GM10248 (cell line): Measurements from ENCODE around the gene PLEKHA6.

ENCODE experiments used
- CTCF ChIA-PET: fragments of 300-600 bp; sonication (Branson Sonifier 250); formaldehyde crosslinking; extraction: SDS; loops from one replicate; lab custom pipeline; 2021; ENCODE audit warnings: antibody characterized with exemption; lab: Yijun Ruan, JAX
- POLR2A ChIA-PET: fragments of 350-650 bp; sonication (Branson Sonifier 250); formaldehyde crosslinking; extraction: SDS; loops from one replicate; lab custom pipeline; 2020; ENCODE audit warnings: antibody characterized with exemption; lab: Yijun Ruan, JAX
- DNase-seq: peaks from one replicate; pipeline ENCODE4 v3.0.0; 2012; ENCODE audit errors: extremely low spot score
- CTCF ChIP-seq: IDR thresholded peaks from 2 replicates; pipeline ENCODE4 v1.5.1; 2012; ENCODE audit warnings: mild to moderate bottlenecking, low read depth; ENCODE audit errors: extremely low read depth, missing control alignments, control extremely low read depth

Gene PLEKHA6

GRCh38 chr1:204359131-204359473 lies 627 bp downstream of the PLEKHA6 start:
- TF ChIP-seq CTCF: no peak
- DNase-seq: no peak
- POLR2A ChIA-PET: no interaction called here
- CTCF ChIA-PET: interaction anchor here (0.6 to 7.8 kb wide), 5 partner anchors 15 to 194 kb away, joined by 3 to 110 read pairs (median 5); partner anchors contain the start of gene REN

GRCh38 chr1:204358605-204359004 lies 1.1 kb downstream of the PLEKHA6 start:
- TF ChIP-seq CTCF: no peak
- POLR2A ChIA-PET: no interaction called here
- CTCF ChIA-PET: interaction anchor here (0.6 to 7.8 kb wide), 6 partner anchors 14 to 194 kb away, joined by 3 to 110 read pairs (median 4); partner anchors contain the start of gene REN
- no peak for DNase-seq

- POLR2A ChIA-PET: no interaction called here
- CTCF ChIA-PET: interaction anchor here (0.6 to 7.8 kb wide), 5 partner anchors 11 to 195 kb away, joined by 3 to 110 read pairs (median 3); partner anchors contain the start of gene REN
- no peak for DNase-seq
- TF ChIP-seq CTCF: no peak
Observed at GRCh38 chr1:204357551-204358490, 1.9 kb downstream of the PLEKHA6 start.

GRCh38 chr1:204356997-204357396 lies 2.7 kb downstream of the PLEKHA6 start:
- TF ChIP-seq CTCF: no peak
- ChIA-PET POLR2A (no interaction called here), CTCF (interaction anchor here (0.9 to 1.0 kb wide), 2 partner anchors 10 to 194 kb away, joined by 3 read pairs; no protein-coding TSS in a partner anchor)
- no peak for DNase-seq

GRCh38 chr1:204355913-204356312 lies 3.8 kb downstream of the PLEKHA6 start:
- ChIA-PET POLR2A (no interaction called here), CTCF (interaction anchor here (7.5 kb wide), 1 partner anchor 7 kb away, joined by 55 read pairs; no protein-coding TSS in a partner anchor)
- no peak for DNase-seq
- TF ChIP-seq CTCF: no peak

- DNase-seq: no peak
- POLR2A ChIA-PET: no interaction called here
- TF ChIP-seq CTCF: no peak
- CTCF ChIA-PET: interaction anchor here (1.0 to 7.5 kb wide), 3 partner anchors 8 to 13 kb away, joined by 3 to 55 read pairs (median 5); no protein-coding TSS in a partner anchor
Observed at GRCh38 chr1:204354579-204354978, 5.2 kb downstream of the PLEKHA6 start.
